ENCODE measurements around the gene LPO.
A peak's percentile ranks its signal among the peaks of the same experiment; 100 is the strongest.

Gene LPO

GRCh38 chr17:58238147-58238634 is at the start of gene LPO:
Gene LPO, plus strand, starts transcription at chr17:58238584. Its CDS starts 4,396 bp downstream, at chr17:58242980.
- no peak for FAIRE-seq
- DNase-seq (ENCODE audit: low spot score), result no peak

- peak; percentile 65 for FAIRE-seq
- peak; percentile 66 for DNase-seq (ENCODE audit: low spot score)
These were observed 48.8 kb upstream of the LPO start for GRCh38 chr17:58189436-58190146.

- FAIRE-seq (no peak), DNase-seq (ENCODE audit: low spot score) (no peak)
These were observed 47.0 kb upstream of the LPO start for GRCh38 chr17:58191241-58191896.

GRCh38 chr17:58192612-58193011 is 45.8 kb upstream of the LPO start, which contains the start of gene EPX:
Gene EPX, plus strand, starts transcription at chr17:58192726. Its CDS starts 121 bp downstream, at chr17:58192847.
- no peak for FAIRE-seq
- no peak for DNase-seq (ENCODE audit: low spot score)

- no peak for FAIRE-seq
- DNase-seq (ENCODE audit: low spot score), result no peak
These were observed 44.6 kb upstream of the LPO start for GRCh38 chr17:58193641-58194255.

GRCh38 chr17:58195518-58196123 is 42.8 kb upstream of the LPO start:
- DNase-seq (ENCODE audit: low spot score), result no peak
- no peak for FAIRE-seq

- no peak for FAIRE-seq
- no peak for DNase-seq (ENCODE audit: low spot score)
These were observed 41.8 kb upstream of the LPO start for GRCh38 chr17:58196610-58197009.

- FAIRE-seq, result no peak
- peak; percentile 27 for DNase-seq (ENCODE audit: low spot score)
These were observed 38.3 kb upstream of the LPO start for GRCh38 chr17:58200024-58200633.

- FAIRE-seq (no peak), DNase-seq (ENCODE audit: low spot score) (no peak)
These were observed 35.5 kb upstream of the LPO start for GRCh38 chr17:58202859-58203258.

GRCh38 chr17:58204796-58205195 is 33.6 kb upstream of the LPO start:
- no peak for FAIRE-seq

GRCh38 chr17:58205936-58206335 is 32.4 kb upstream of the LPO start:
- FAIRE-seq (no peak), DNase-seq (ENCODE audit: low spot score) (no peak)

More at GRCh38 chr17:58204796-58205195, 33.6 kb upstream of the LPO start:
- DNase-seq (ENCODE audit: low spot score), result no peak

GRCh38 chr17:58207451-58207850 is 30.9 kb upstream of the LPO start:
- no peak for DNase-seq (ENCODE audit: low spot score)
- no peak for FAIRE-seq

GRCh38 chr17:58208344-58208743 is 30.0 kb upstream of the LPO start:
- DNase-seq (ENCODE audit: low spot score) (no peak), FAIRE-seq (no peak)

GRCh38 chr17:58210922-58211321 is 27.5 kb upstream of the LPO start:
- FAIRE-seq (no peak), DNase-seq (ENCODE audit: low spot score) (no peak)

GRCh38 chr17:58215685-58216084 is 22.7 kb upstream of the LPO start:
- no peak for FAIRE-seq
- no peak for DNase-seq (ENCODE audit: low spot score)

GRCh38 chr17:58217766-58218165 is 20.6 kb upstream of the LPO start:
- FAIRE-seq, result no peak
- DNase-seq (ENCODE audit: low spot score), result no peak

- FAIRE-seq (peak; percentile 24), DNase-seq (ENCODE audit: low spot score) (peak; percentile 82)
These were observed 19.2 kb upstream of the LPO start, which contains the start of gene MKS1 for GRCh38 chr17:58219007-58219788. Gene MKS1, minus strand, starts transcription at chr17:58219255. Its CDS starts 25 bp downstream, at chr17:58219230.

- FAIRE-seq, result no peak
- DNase-seq (ENCODE audit: low spot score), result peak; percentile 28
These were observed 18.6 kb upstream of the LPO start for GRCh38 chr17:58219789-58220183.

GRCh38 chr17:58224315-58224714 is 14.1 kb upstream of the LPO start:
- DNase-seq (ENCODE audit: low spot score) (peak; percentile 76), FAIRE-seq (peak; percentile 89)

- FAIRE-seq (no peak), DNase-seq (ENCODE audit: low spot score) (no peak)
These were observed 10.7 kb upstream of the LPO start for GRCh38 chr17:58227733-58228132.

Data from RCC 7860 (cell line).